Thyroid gland (tissue), 4 donors: ENCODE data around the gene CHPF.

Experiments
- CTCF ChIP-seq, 6 experiments: fragments of 200-600 bp in 3 of 6; fragments of 450-650 bp in 3 of 6; sonication (generic) in 3 of 6; IDR thresholded peaks; one replicate each; pipeline ENCODE4 v1.5.1; 2016 to 2019; ENCODE audit warnings: antibody characterized with exemption in 6 of 6, mild to moderate bottlenecking in 2 of 6, inconsistent platforms in 1 of 6, moderate library complexity in 1 of 6
- POLR2A ChIP-seq, 2 donors: fragments of 450-650 bp; IDR thresholded peaks; one replicate each; pipeline ENCODE4 v1.6.1; 2017; ENCODE audit warnings: antibody characterized with exemption in 2 of 2, mild to moderate bottlenecking in 2 of 2, moderate library complexity in 1 of 2

GRCh38 chr2:219556413-219556812, 12.8 kb upstream of the CHPF start:
- no peak for TF ChIP-seq CTCF (IDR thresholded peaks at IDR 0.05)
- TF ChIP-seq POLR2A (IDR thresholded peaks at IDR 0.05): no peak
